ENCODE measurements around the gene LRRC27. TPM values are rescaled to one million over a fixed set of nuclear protein-coding genes. Genes with fewer than 3 reads are reported as not detected.
"Not testable (repeated sequence)": the region's sequence is repeated elsewhere in the genome, so short reads cannot be mapped to it uniquely, and the experiment has no call there.

Gene LRRC27
- polyA plus RNA-seq, 1 donor, result 33.8 TPM

GRCh38 chr10:132313305-132313704 is 18.7 kb upstream of the LRRC27 start:
- DNase-seq, result no peak

- DNase-seq, result no peak
Measured at GRCh38 chr10:132313865-132314264, 18.1 kb upstream of the LRRC27 start.

- DNase-seq, result no peak
Measured at GRCh38 chr10:132314336-132314735, 17.7 kb upstream of the LRRC27 start.

GRCh38 chr10:132314881-132315280 is 17.1 kb upstream of the LRRC27 start:
- not testable (repeated sequence) for DNase-seq

GRCh38 chr10:132316133-132316532 is 15.9 kb upstream of the LRRC27 start:
- DNase-seq, result no peak

- not testable (repeated sequence) for DNase-seq
Measured at GRCh38 chr10:132317477-132317876, 14.5 kb upstream of the LRRC27 start.

GRCh38 chr10:132319853-132320653 is 11.9 kb upstream of the LRRC27 start:
- DNase-seq, result no peak

- DNase-seq, result no peak
Measured at GRCh38 chr10:132320654-132321469, 11.1 kb upstream of the LRRC27 start.

- no peak for DNase-seq
Measured at GRCh38 chr10:132321726-132322125, 10.3 kb upstream of the LRRC27 start.

- DNase-seq, result no peak
Measured at GRCh38 chr10:132322586-132323048, 9.4 kb upstream of the LRRC27 start.

- no peak for DNase-seq
Measured at GRCh38 chr10:132324186-132324585, 7.8 kb upstream of the LRRC27 start.

- DNase-seq, result no peak
Measured at GRCh38 chr10:132326344-132326889, 5.6 kb upstream of the LRRC27 start.

- no peak for DNase-seq
Measured at GRCh38 chr10:132326925-132327324, 5.1 kb upstream of the LRRC27 start.

- DNase-seq, result no peak
Measured at GRCh38 chr10:132328106-132328505, 3.9 kb upstream of the LRRC27 start.

GRCh38 chr10:132328738-132329137 is 3.3 kb upstream of the LRRC27 start:
- DNase-seq, result no peak

GRCh38 chr10:132329565-132330485 is 2.2 kb upstream of the LRRC27 start:
- no peak for DNase-seq

GRCh38 chr10:132330486-132330833 is 1.5 kb upstream of the LRRC27 start:
- no peak for DNase-seq

- DNase-seq, result no peak
Measured at GRCh38 chr10:132332433-132332754, 401 bp downstream of the LRRC27 start.

GRCh38 chr10:132333386-132333785 is 1.4 kb downstream of the LRRC27 start:
- DNase-seq, result no peak

GRCh38 chr10:132334631-132335188 is 2.7 kb downstream of the LRRC27 start:
- no peak for DNase-seq

- no peak for DNase-seq
Measured at GRCh38 chr10:132335189-132336063, 3.4 kb downstream of the LRRC27 start.
